ENCODE measurements around the gene NUDT2. TPM values are rescaled to one million over a fixed set of nuclear protein-coding genes. Genes with fewer than 3 reads are reported as not detected.

The NUDT2 gene
- total RNA-seq, 2 experiments from 2014 or later, result 4.5 to 7.2 TPM

DNA sequence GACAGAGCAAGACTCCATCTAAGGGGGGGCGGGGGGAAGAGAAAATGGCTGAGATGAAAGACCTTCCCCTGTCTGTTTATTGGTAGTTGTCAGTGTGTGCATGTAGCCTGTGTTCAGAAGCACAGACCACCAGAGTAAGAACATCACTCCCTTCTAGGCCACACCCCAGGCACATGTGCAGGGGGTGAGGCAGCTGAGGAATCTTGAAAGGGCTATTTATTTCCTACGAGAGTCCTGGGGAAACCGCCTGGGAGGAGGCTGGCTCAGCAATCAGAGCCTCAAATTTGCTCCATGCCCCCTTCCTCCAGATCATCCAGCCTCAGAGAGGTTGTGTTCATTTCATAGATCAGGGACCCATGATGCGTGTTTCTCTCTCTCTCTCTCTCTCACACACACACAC is 40.3 kb downstream of the NUDT2 start:
- Histone ChIP-seq H3K4me3 (ENCODE audit: low read length) (no peak overlapping the region), H3K4me1 (ENCODE audit: insufficient read depth, low read length) (peaks cover 3% of the 10 kb centered on the region), H3K9me3 (ENCODE audit: control insufficient read depth in 1 of 2, insufficient read depth in 1 of 2, low read length in 2 of 2) (peaks cover 0 to 24% of the 10 kb centered on the region in 2 experiments), H3K27me3 (ENCODE audit: control insufficient read depth in 1 of 2, insufficient read depth in 2 of 2, low read length in 2 of 2) (no peaks in the 10 kb centered on the region), H3K36me3 (ENCODE audit: insufficient read depth, low read length) (peaks cover 2% of the 10 kb centered on the region), H3K27ac (ENCODE audit: low read depth in 1 of 2, low read length in 2 of 2) (no peak overlapping the region)
- Mint-ChIP-seq H3K9me3 (no peaks in the 10 kb centered on the region), H3K27me3 (no peaks in the 10 kb centered on the region), H3K36me3 (ENCODE audit: low read depth) (peaks cover 16% of the 10 kb centered on the region), H3K27ac (no peak overlapping the region), H3K4me1 (ENCODE audit: low read depth) (no peaks in the 10 kb centered on the region), H3K4me3 (no peak overlapping the region)
- DNase-seq (no peak), ATAC-seq (ENCODE audit: poor library complexity) (no peak)
- intact Hi-C loops (cut with DNase I, micrococcal nuclease), result loop anchor here in 1 of 2 experiments (10.0 kb wide), 2 partner anchors 195 to 355 kb away; partner anchors contain the start of gene UBAP1
- ChIA-PET CTCF (interaction anchor here (0.8 kb wide), 1 partner anchor 35 kb away, joined by 3 read pairs; no protein-coding TSS in a partner anchor), POLR2A (no interaction called here)
- TF ChIP-seq, protein P1, sequence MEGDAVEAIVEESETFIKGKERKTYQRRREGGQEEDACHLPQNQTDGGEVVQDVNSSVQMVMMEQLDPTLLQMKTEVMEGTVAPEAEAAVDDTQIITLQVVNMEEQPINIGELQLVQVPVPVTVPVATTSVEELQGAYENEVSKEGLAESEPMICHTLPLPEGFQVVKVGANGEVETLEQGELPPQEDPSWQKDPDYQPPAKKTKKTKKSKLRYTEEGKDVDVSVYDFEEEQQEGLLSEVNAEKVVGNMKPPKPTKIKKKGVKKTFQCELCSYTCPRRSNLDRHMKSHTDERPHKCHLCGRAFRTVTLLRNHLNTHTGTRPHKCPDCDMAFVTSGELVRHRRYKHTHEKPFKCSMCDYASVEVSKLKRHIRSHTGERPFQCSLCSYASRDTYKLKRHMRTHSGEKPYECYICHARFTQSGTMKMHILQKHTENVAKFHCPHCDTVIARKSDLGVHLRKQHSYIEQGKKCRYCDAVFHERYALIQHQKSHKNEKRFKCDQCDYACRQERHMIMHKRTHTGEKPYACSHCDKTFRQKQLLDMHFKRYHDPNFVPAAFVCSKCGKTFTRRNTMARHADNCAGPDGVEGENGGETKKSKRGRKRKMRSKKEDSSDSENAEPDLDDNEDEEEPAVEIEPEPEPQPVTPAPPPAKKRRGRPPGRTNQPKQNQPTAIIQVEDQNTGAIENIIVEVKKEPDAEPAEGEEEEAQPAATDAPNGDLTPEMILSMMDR (IDR thresholded peaks at IDR 0.05), result no peak

DNA sequence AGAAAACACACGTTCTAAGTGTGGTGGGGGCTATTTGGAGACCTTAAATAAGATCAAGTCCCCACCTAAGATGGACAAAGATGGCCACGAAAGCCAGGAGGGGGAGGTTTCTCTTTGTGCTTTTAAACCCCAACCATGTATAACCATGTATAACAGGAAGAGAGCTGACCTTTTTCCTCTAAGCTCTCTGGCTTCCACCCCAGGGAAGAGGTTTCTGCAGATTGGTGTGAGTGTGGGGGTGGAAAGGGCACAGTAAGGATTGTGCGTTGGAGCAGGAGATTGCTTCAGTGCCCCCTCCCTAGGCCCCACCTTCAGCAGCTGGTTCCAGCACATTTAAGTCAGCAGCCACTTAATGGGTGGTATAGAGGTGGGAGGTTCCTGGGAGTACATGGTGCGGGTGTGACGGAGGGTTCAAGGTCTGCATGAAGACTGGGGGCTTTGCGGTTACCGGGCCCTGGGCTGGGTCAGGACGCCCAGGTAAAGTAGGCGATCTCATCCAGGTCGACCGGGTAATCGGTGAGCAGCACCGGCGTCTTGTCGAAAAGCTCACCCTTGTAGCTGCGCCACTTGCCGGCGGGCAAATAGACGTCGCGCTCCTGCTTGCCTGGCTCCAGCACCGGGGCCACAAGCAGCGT is 41.1 kb downstream of the NUDT2 start:
- H3K27me3 Mint-ChIP-seq, result no peaks in the 10 kb centered on the region

DNA sequence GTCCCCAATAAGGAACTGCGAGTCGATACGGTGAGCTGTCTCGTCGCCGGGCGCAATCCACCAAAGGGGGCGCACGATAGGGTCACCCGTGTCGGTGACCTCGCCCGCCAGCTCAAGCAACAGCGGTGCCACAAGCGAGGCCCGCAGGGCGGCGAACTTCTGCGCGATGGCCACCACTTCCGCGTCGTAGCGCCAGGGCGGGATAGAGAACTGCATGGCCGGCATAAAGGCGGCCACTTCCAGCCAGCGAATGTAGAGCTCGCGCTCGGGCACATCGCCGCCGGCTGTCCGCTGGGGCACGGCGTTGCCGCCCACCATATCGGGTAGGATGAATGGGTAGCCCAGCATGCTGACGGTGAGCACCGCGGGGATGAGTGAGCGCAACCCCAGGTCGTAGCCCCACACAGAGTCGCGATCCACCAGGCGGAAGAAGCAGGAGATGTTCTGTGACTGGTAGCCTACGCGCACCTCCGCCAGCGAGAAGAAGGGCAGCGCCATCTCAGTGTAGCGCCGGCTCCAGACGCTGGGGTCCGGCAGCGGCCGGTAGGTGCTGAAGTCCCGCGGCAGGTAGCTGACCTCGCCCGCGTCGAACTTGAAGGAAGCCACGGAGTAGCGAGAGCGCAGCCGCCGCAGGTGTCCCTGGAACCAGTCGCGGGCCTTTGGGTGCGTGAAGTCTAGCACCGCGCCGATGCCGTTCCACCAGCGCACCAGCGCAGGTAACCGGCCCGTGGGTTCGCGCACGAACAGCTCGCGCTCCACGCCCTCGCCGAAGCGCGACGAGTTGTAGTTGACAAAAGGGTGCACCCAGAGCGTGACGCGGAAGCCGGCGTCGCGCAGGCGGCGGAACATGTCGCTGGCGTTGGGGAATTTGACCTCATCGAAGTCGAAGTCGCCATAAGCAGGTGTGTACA is 41.9 kb downstream of the NUDT2 start:
- peak overlapping the region; percentile 72 for H3K4me3 Mint-ChIP-seq
- Histone ChIP-seq H3K27ac (ENCODE audit: low read depth in 1 of 2, low read length in 2 of 2) (no peak overlapping the region), H3K27me3 (ENCODE audit: control insufficient read depth in 1 of 2, insufficient read depth in 2 of 2, low read length in 2 of 2) (no peaks in the 10 kb centered on the region), H3K36me3 (ENCODE audit: insufficient read depth, low read length) (peaks cover 2% of the 10 kb centered on the region), H3K4me3 (ENCODE audit: low read length) (no peak overlapping the region), H3K4me1 (ENCODE audit: insufficient read depth, low read length) (peaks cover 8% of the 10 kb centered on the region), H3K9me3 (ENCODE audit: control insufficient read depth in 1 of 2, insufficient read depth in 1 of 2, low read length in 2 of 2) (peaks cover 0 to 24% of the 10 kb centered on the region in 2 experiments)
- H3K9me3 Mint-ChIP-seq, result no peaks in the 10 kb centered on the region
- intact Hi-C loops (cut with DNase I, micrococcal nuclease), result loop anchor here in 1 of 2 experiments (10.0 kb wide), 2 partner anchors 196 to 356 kb away; partner anchors contain the start of gene UBAP1
- DNase-seq (peak in 5 of 14 experiments; percentile 17 to 51 (median 33)), ATAC-seq (ENCODE audit: poor library complexity) (no peak)
- H3K36me3 Mint-ChIP-seq (ENCODE audit: low read depth), result peaks cover 16% of the 10 kb centered on the region
- TF ChIP-seq, protein P1 (IDR thresholded peaks at IDR 0.05), result no peak
- H3K27me3 Mint-ChIP-seq, result no peaks in the 10 kb centered on the region
- CTCF ChIA-PET, result interaction anchor here (1.1 kb wide), 1 partner anchor 8 kb away, joined by 3 read pairs; no protein-coding TSS in a partner anchor
- H3K27ac Mint-ChIP-seq, result peak overlapping the region; percentile 42
- peaks cover 11% of the 10 kb centered on the region for H3K4me1 Mint-ChIP-seq (ENCODE audit: low read depth)
- POLR2A ChIA-PET, result interaction anchor here (1.2 kb wide), 1 partner anchor 8 kb away, joined by 5 read pairs; no protein-coding TSS in a partner anchor

More for the DNA sequence above, 41.1 kb downstream of the NUDT2 start:
- ChIA-PET CTCF (interaction anchor here (0.8 to 1.1 kb wide), 2 partner anchors 9 to 34 kb away, joined by 3 read pairs; no protein-coding TSS in a partner anchor), POLR2A (interaction anchor here (1.2 kb wide), 1 partner anchor 9 kb away, joined by 5 read pairs; no protein-coding TSS in a partner anchor)
- peaks cover 0 to 24% of the 10 kb centered on the region in 2 experiments for H3K9me3 ChIP-seq (ENCODE audit: control insufficient read depth in 1 of 2, insufficient read depth in 1 of 2, low read length in 2 of 2)
- peak overlapping the region; percentile 72 for H3K4me3 Mint-ChIP-seq
- H3K9me3 Mint-ChIP-seq, result no peaks in the 10 kb centered on the region
- DNase-seq (no peak), ATAC-seq (ENCODE audit: poor library complexity) (peak; percentile 73)
- TF ChIP-seq, protein P1 (IDR thresholded peaks at IDR 0.05), result no peak
- H3K27ac ChIP-seq (ENCODE audit: low read depth in 1 of 2, low read length in 2 of 2), result no peak overlapping the region
- peaks cover under 1% of the 10 kb centered on the region for H3K4me1 ChIP-seq (ENCODE audit: insufficient read depth, low read length)
- H3K36me3 ChIP-seq (ENCODE audit: insufficient read depth, low read length), result peaks cover 2% of the 10 kb centered on the region
- H3K36me3 Mint-ChIP-seq (ENCODE audit: low read depth), result peaks cover 16% of the 10 kb centered on the region
- intact Hi-C loops (cut with DNase I, micrococcal nuclease), result loop anchor here in 1 of 2 experiments (10.0 kb wide), 2 partner anchors 196 to 356 kb away; partner anchors contain the start of gene UBAP1
- peaks cover 4% of the 10 kb centered on the region for H3K4me1 Mint-ChIP-seq (ENCODE audit: low read depth)
- peak overlapping the region; percentile 42 for H3K27ac Mint-ChIP-seq
- no peak overlapping the region for H3K4me3 ChIP-seq (ENCODE audit: low read length)
- H3K27me3 ChIP-seq (ENCODE audit: control insufficient read depth in 1 of 2, insufficient read depth in 2 of 2, low read length in 2 of 2), result no peaks in the 10 kb centered on the region
